Suprapubic skin (tissue), 4 donors: Measurements from ENCODE around the gene SETX. TPM values are rescaled to one million over a fixed set of nuclear protein-coding genes. Genes with fewer than 3 reads are reported as not detected.

Experiments
- DNase-seq, 2 donors: peaks; one replicate each; pipeline ENCODE4 v3.0.0-alpha.2; 2019; ENCODE audit warnings: low spot score in 2 of 2
- H3K27ac ChIP-seq: fragments of 200-600 bp; sonication (generic); one replicate; pipeline ENCODE4 v1.5.1; 2019
- H3K27me3 ChIP-seq: fragments of 200-600 bp; sonication (generic); one replicate; pipeline ENCODE4 v1.5.1; 2019
- H3K36me3 ChIP-seq: fragments of 200-600 bp; sonication (generic); one replicate; pipeline ENCODE4 v1.5.1; 2019
- H3K4me1 ChIP-seq: fragments of 200-600 bp; sonication (generic); one replicate; pipeline ENCODE4 v1.5.1; 2019
- H3K4me3 ChIP-seq: fragments of 200-600 bp; sonication (generic); one replicate; pipeline ENCODE4 v1.5.1; 2019; ENCODE audit warnings: mild to moderate bottlenecking
- H3K9me3 ChIP-seq: fragments of 200-600 bp; sonication (generic); one replicate; pipeline ENCODE4 v1.5.1; 2019
- CTCF ChIP-seq, 2 donors: fragments of 200-600 bp in 1 of 2; fragments of 450-650 bp in 1 of 2; sonication (generic) in 1 of 2; IDR thresholded peaks; one replicate each; pipeline ENCODE4 v1.5.1; 2016 to 2019; ENCODE audit warnings: antibody characterized with exemption in 2 of 2, mild to moderate bottlenecking in 1 of 2, moderate library complexity in 1 of 2
- EP300 ChIP-seq: sonication (generic); formaldehyde crosslinking; IDR thresholded peaks from one replicate; pipeline ENCODE4 v1.6.1; 2017; ENCODE audit warnings: antibody characterized with exemption
- POLR2A ChIP-seq, 2 donors: fragments of 450-650 bp; IDR thresholded peaks; one replicate each; pipeline ENCODE4 v1.6.1; 2017; ENCODE audit warnings: antibody characterized with exemption in 2 of 2, mild to moderate bottlenecking in 2 of 2, moderate library complexity in 2 of 2
- POLR2AphosphoS5 ChIP-seq, 3 donors: sonication (generic); formaldehyde crosslinking; IDR thresholded peaks; one replicate each; pipeline ENCODE4 v1.6.1; 2017; ENCODE audit warnings: antibody characterized with exemption in 3 of 3
- WGBS: methylation state at CpG from one replicate; pipeline ENCODE4 v1.1.5; 2018; 5-methylcytosine and 5-hydroxymethylcytosine counted together
- total RNA-seq, 4 donors: library from RNA; depleted of rRNA; stranded (reverse); fragments of >200 nt; gene quantifications; one replicate each; pipeline ENCODE4 v1.1.0, GENCODE V29; 2016

SETX gene
- total RNA-seq, 4 donors from 2014 or later = 28.8 to 67.9 (median 39.7) TPM

GRCh38 chr9:132319421-132320110 lies 35.2 kb downstream of the SETX start:
- no peak overlapping the region for H3K4me3 ChIP-seq
- no peaks in the 10 kb centered on the region for H3K9me3 ChIP-seq
- DNase-seq = no peak
- peaks cover 5% of the 10 kb centered on the region for H3K4me1 ChIP-seq
- H3K27me3 ChIP-seq = no peaks in the 10 kb centered on the region
- 79% methylated on average over 4 of the region's 4 CpGs for WGBS
- TF ChIP-seq CTCF (IDR thresholded peaks at IDR 0.05) (no peak), POLR2AphosphoS5 (IDR thresholded peaks at IDR 0.05) (no peak), POLR2A (IDR thresholded peaks at IDR 0.05) (no peak), EP300 (no peak)
- H3K27ac ChIP-seq = no peak overlapping the region
- peaks cover 31% of the 10 kb centered on the region for H3K36me3 ChIP-seq

DNA sequence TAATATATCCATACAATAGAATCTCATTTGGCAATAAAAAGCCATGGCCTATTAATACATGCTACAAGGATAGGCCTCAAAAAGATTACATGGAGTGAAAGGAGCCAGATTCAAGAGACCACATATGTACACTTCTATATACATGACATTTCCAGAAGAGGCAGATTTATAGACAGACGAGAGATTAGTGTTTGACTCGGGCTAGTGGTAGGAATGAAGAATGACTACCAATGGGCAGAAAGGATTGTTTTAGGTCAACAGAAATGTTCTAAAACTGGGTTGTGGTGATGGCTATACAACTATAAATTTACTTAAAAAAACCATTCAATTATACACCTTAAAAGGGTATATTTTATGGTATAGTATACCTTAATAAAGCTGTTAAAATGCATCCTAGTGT lies 41.9 kb downstream of the SETX start:
- H3K36me3 ChIP-seq = peaks cover 67% of the 10 kb centered on the region
- H3K9me3 ChIP-seq = no peaks in the 10 kb centered on the region
- no peaks in the 10 kb centered on the region for H3K4me1 ChIP-seq
- no peak overlapping the region for H3K4me3 ChIP-seq
- WGBS = 86% methylated on average over 2 of the region's 2 CpGs
- no peak overlapping the region for H3K27ac ChIP-seq
- TF ChIP-seq POLR2AphosphoS5 (IDR thresholded peaks at IDR 0.05) (no peak), POLR2A (IDR thresholded peaks at IDR 0.05) (no peak), EP300 (no peak), CTCF (IDR thresholded peaks at IDR 0.05) (no peak)
- H3K27me3 ChIP-seq = no peaks in the 10 kb centered on the region
- no peak for DNase-seq

DNA sequence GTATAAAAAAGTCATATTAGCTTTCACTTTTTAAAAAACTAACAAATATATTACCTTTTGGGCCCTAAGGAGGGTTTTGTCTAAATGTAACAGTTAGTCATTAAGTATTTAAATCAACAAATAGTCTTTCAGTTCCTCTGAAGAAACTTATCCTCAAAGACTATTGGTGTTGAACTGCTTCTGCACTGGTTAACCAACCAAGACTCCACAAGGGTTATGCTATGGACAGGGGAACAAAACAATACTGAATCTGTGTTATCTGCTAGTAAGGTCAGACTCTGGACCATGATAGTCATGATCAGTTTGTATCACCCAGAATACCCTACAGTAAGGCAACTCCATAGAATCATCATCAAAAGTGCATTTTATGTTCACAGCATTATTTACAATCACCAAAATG lies 42.4 kb downstream of the SETX start:
- Histone ChIP-seq H3K4me1 (no peaks in the 10 kb centered on the region), H3K27me3 (no peaks in the 10 kb centered on the region), H3K36me3 (peaks cover 67% of the 10 kb centered on the region), H3K9me3 (no peaks in the 10 kb centered on the region), H3K4me3 (no peak overlapping the region), H3K27ac (no peak overlapping the region)
- DNase-seq = no peak
- TF ChIP-seq POLR2AphosphoS5 (IDR thresholded peaks at IDR 0.05) (no peak), CTCF (IDR thresholded peaks at IDR 0.05) (no peak), EP300 (no peak), POLR2A (IDR thresholded peaks at IDR 0.05) (no peak)

- no peak for DNase-seq
- WGBS = 95% methylated on average over 4 of the region's 4 CpGs
- H3K4me1 ChIP-seq = no peaks in the 10 kb centered on the region
- H3K27ac ChIP-seq = no peak overlapping the region
- H3K27me3 ChIP-seq = no peaks in the 10 kb centered on the region
- TF ChIP-seq EP300 = no peak
- no peak for TF ChIP-seq CTCF (IDR thresholded peaks at IDR 0.05)
- TF ChIP-seq POLR2AphosphoS5 (IDR thresholded peaks at IDR 0.05) = no peak
- no peak for TF ChIP-seq POLR2A (IDR thresholded peaks at IDR 0.05)
- H3K9me3 ChIP-seq = no peaks in the 10 kb centered on the region
- H3K4me3 ChIP-seq = no peak overlapping the region
- H3K36me3 ChIP-seq = peaks cover 66% of the 10 kb centered on the region
These were observed 42.8 kb downstream of the SETX start for GRCh38 chr9:132311978-132312377.

- TF ChIP-seq EP300 = no peak
- no peak for TF ChIP-seq CTCF (IDR thresholded peaks at IDR 0.05)
- no peak for TF ChIP-seq POLR2AphosphoS5 (IDR thresholded peaks at IDR 0.05)
- TF ChIP-seq POLR2A (IDR thresholded peaks at IDR 0.05) = no peak
- 96% methylated on average over 5 of the region's 5 CpGs for WGBS
- Histone ChIP-seq H3K4me3 (no peak overlapping the region), H3K36me3 (peaks cover 78% of the 10 kb centered on the region), H3K27me3 (no peaks in the 10 kb centered on the region), H3K4me1 (no peaks in the 10 kb centered on the region), H3K27ac (no peak overlapping the region), H3K9me3 (no peaks in the 10 kb centered on the region)
- DNase-seq = no peak
These were observed 45.7 kb downstream of the SETX start for GRCh38 chr9:132309056-132309455.
